Activated T-cell treated with anti-CD3 and anti-CD28 coated beads for 1 hour (primary cell): ENCODE data around the gene SORBS2.
"Not testable (repeated sequence)": the region's sequence is repeated elsewhere in the genome, so short reads cannot be mapped to it uniquely, and the experiment has no call there.

ENCODE experiments used
- DNase-seq: peaks from one replicate; pipeline ENCODE4 v3.0.0-alpha.2; 2020; ENCODE audit warnings: low read depth

SORBS2 gene

DNA sequence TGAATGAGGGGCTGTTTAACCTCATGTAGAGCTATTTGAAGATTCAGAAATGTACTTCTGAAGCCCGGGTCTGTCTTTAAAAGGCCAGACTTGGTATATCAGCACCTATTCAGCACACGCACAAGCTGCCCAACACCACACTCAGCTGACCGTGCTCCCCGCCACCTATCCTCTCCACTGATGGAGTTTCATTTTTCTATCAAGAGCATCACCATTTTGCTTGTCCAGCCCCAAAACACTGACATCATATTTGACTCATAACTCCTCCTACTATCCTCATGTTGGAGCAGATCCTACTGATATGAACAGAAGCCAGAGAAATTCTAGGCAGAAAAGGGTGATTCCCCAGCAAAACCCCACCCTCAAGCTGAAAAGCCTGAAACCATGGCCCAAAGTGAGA, 100.3 kb downstream of the SORBS2 start:
- no peak for DNase-seq

DNA sequence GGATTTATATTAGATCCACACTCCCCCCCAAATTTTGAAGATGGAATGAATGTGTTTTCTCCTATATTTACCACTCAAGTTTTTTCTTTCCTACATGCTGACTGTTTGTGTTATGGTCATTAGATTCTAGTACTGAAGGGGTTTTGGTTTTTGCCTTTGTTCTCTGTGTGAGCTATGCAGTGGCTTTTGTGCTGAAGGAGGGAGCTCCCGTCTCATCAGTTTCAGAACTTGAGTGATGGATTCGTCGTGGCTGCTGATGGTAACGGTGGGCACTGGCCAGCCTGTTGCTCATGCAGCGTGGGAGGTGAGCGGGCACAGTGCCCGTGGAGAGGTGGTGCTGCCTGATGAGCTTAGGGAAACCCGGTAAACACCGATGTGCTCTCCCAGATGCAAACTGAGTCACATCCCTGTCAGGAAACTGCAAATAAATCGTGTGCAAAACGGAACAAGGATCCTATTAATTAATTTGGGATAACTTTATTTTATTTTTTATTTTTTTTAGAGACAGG, 101.5 kb downstream of the SORBS2 start:
- DNase-seq, result no peak

DNA sequence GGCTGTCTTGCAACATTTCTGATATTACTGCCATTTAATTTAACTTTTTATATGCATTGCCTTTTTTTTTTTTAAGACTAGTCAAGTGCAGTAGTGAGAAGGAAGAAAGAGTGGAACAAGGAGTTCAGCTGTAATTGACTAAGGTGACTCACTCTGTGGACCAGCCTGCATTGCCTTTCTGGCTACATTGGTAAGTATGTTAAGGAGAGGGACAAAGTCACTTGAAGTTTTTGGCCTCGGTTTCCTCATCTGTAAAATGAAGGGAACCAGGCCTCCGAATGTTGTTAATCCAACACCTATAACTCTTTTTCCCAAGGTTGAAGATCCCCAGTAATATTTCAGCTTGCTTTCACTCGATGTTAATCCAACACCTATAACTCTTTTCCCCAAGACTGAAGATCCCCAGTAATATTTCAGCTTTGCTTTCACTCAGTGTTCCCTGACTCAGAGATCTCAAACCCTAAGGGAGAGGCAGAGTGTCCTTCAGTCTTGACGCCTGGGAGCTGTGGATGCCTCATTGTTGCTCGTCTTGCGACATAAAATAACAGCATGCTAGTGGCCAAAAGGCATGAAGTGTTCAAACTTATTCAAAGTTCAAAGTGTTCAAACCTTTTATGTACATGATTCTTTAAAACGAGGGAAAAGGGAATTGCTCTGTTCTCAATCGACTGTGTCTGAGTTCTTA, 102.0 kb downstream of the SORBS2 start:
- DNase-seq, result no peak

DNA sequence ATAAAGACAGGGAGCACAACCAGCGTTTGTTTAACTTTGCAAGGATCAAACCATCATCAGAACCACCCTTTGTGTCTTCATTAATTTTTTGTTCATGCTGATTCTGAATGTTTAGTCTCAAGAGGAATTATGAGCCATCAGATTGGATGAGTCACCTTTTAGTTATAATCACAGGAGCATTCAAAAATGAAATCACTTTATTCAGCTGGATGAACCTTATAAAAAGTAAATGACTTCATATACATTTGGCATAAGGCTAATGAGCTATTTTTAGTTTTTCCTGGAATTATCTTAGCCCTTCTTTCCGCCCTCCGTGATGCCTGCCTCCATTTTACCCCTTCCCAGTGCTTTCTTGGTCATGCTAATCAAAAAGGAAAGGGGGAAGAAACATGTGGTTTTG, 103.6 kb downstream of the SORBS2 start:
- no peak for DNase-seq

DNA sequence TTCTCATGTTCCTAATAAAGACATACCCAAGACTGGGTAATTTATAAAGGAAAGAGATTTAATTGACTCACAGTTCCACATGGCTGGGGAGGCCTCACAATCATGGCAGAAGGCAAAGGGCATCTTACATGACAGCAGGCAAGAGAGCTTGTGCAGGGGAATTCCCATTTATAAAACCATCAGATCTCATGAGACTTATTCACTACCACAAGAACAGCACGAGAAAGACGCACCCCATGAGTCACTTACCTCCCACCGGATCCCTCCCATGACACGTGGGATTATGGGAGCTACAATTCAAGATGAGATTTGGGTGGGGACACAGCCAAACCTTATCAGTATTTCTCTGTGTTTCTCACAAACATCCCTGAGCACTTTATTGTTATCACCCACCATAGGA, 104.4 kb downstream of the SORBS2 start:
- DNase-seq, result not testable (repeated sequence)

DNA sequence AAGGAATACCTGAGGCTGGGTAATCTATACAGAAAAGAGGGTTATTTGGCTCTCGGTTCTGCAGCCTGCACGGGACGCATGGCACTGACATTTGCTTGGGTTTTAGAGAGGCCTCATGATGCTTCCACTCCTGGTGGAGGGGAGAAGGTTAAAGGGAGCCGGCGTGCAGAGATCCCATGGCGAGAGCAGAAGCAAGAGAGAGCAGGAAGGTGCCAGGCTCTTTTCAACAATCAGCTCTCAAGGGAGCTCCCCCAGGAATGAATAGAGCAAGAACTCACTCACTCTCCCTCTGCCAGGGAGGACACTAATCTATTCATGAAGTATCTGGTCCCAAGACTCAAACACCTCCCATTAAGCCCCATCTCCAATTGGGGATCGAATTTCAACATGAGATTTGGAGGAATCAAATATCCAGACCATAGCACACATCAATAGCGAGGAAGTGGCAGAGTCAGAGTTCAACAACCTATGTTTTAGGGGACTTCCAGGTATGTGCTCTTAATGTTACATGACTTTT, 109.8 kb downstream of the SORBS2 start:
- no peak for DNase-seq

DNA sequence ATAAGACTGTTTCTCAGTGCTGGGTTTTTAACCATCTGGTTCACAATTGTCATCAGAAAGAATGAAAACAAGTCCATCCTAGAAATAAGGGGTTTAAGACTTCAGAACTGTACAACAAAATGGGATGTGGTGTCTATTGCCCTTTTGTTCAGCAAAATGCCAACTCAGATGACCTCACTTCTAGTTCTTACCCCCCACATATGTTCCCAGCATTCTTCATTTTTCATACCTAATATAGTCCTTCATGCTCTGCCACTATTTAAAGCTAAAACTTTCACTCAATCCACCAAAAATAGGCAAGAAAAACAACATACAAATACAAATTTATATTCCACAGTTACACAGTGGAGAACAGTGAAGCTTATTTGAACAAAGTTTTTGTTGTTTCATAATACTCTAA, 111.4 kb downstream of the SORBS2 start:
- DNase-seq, result no peak

DNA sequence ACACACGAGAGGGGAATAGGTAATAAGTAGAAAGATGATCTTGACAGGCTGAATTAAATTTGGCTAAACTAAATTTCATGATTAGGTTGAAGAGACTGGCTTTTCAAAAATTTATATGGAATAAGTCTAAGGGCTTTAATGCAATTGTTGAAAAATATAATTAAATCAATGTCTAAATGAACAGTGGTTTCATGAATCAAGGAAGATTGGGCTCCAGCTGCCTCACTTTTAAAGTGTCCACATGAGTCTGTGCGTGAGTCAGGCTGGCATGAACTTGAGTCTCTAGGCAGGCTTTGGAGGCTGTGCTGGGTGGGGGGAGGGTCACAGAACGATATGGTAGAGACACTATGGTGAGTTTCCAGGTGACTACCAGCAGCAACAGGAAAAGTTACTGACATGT, 111.9 kb downstream of the SORBS2 start:
- no peak for DNase-seq

DNA sequence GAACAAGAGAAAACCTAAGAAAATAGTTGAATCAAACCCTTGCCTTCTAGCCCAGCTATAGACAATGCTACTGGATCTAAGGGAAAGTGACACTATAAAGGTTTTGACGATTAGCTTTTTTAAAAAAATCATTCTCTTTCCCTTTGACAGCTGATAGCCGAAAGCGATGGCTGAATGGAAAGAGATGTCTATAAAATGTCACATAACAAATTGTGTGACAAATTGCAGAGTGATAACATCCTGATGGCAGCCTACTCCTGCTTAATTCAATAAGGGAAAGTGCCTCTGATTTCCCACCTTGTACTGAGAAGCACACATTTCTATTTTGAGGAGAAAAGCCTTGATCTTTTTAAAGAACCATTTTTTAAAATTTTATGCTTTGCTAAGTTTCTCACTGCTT, 114.5 kb downstream of the SORBS2 start:
- DNase-seq, result no peak

DNA sequence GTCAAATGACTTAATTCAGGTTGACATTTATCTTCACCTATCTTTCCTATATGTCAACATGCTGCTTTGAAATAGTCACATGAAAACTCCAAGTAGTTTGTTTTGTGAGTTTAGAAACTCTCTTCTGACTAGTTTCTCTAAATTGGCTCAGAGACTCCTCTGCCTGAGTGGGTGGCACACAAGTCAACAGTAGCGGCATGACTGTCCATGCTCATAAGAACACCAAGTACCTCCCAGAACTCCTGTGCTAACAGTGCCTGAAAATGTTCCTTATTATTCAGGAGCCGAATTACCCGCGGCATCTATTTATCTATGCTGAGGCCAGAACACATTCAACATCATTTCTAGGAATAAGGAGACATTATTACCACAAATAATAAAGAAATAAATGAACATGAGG, 116.3 kb downstream of the SORBS2 start:
- DNase-seq, result no peak

DNA sequence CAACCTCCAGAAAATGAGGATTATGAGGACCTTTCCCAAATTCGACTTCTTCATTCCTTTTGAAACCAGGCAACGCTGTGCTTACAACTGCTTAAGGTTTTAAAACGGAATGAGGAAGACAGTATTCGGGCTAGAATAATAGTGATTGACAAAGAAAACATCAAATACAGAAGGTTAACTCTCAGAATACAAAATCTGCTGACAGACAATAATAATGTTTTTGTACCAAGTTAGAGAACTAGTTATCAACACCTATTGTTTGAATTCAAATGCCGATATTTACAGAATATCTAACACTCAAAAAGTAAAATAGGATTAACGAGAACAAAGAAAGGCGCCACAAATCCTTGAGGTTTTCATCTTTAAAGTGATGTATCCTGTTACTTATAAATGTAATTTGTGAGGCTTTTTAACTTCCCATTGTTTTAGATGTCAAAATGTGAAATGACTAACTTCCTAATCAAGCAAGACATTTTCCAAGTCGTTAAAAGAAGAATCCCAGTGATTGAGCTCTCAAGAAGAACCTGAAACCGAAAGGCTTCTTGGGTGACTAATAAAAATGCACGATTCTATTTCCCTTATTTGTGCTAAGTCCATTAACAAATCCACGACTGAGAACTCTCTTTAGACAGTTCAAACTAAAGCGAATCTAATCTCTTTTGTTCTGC, 118.3 kb downstream of the SORBS2 start:
- no peak for DNase-seq

DNA sequence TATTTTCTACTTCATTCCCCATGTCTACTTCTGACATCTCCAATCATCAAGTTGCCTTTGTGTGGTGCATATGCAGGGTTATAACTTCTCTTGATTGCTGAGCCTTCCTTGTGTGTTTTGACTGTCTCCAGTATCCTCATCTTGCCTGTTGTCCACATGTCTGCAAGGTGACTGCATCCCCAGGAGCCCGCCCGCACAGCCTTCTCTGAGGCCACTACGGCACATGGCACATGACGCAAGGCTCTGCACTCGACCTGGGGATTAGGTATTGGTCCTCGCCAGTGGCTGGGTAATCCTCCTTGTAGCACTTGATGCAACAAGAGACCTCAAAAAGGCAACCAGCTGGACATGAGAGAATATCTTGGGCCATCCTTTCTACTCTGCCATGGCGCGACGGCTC, 122.6 kb downstream of the SORBS2 start:
- no peak for DNase-seq

DNA sequence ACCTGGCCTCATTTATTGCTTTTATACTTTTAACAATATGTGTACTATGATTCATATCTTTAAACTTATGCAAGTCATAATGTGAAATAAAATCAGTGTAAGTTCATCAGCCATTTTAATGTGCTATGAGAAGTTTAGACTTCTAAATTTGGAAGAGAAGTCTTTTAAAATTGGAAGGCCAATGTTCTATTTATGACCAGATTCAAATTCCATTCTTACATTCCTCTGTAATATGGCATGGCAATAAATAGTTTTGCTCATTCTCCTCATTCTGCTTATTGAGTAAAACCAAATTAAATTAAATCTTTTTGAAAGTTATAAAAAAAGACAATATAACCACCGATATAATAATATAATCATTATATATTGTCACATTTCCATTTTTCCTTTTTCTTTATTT, 126.2 kb downstream of the SORBS2 start:
- no peak for DNase-seq

DNA sequence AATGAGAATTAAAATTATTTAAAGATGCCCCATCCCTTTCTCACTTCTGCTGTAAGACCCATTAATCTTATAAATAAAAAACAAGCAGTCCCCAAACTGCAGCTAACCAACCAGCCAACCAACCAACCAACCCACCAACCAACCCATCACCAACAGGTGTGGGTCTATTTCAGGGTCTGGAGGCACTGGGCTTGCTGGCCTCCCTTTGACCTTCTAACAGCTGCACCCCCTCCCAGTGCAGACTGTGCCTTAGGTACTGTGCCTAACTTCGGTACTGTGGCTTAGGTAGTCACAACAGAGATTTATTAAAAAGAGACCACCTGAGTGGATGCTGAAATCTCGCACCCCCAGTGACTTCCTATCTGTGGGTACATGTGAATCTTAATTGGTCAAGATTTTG, 128.1 kb downstream of the SORBS2 start:
- no peak for DNase-seq

DNA sequence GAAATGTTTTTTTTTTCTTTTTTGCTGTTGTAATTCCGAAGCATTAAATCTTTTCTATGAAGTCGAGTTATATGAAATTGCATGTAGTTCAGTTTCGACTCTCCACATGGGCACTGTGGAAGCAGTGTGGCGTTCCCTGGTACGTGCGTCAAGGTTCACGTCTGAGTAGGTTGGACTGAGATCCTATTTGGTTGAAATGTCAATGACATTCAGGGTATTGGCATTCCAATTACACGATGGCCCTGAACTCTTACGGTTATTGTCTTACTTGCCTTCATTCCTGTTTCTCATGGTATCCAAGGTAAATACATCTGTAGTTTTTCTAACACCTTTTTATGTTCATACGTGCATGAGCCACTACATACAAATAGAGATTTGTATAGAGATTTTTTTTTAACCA, 128.8 kb downstream of the SORBS2 start:
- DNase-seq, result no peak

DNA sequence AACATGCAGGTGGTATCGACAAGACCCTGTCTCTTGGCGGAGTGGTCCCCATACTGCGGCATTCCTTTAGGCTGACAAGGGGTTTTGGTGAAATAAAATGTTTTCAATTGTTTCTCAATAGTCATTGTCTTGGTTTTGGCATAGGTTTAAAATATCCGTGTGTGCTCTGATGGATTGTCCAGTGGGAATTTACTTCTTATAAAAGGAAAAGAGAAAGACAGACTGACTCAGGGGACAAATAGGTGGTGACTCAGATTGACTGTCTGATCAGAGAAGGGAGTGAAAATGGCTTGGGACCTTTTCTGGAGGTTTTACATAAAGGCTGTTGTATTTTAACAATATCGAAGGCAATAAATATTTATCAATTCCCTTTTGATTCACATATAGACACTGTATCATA, 129.8 kb downstream of the SORBS2 start:
- DNase-seq, result no peak

DNA sequence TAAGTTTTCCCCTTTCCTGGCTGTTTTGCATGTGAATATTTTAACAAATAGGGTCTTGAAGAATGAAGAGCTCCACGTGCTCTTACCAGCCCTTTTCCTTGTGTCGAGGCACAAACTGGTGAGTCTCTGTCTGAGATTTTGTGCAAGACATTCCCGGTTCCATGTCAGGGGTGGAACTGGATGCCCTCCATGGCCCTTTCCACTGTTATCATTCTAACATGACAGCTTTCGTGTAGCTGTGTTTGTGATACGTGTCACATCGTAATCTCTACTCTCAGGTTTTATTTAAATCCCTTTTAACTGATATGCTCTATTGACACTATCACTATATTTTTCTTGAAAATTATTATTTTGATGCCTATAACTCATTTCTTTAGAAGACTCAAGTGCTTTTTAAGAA, 130.4 kb downstream of the SORBS2 start:
- no peak for DNase-seq

DNA sequence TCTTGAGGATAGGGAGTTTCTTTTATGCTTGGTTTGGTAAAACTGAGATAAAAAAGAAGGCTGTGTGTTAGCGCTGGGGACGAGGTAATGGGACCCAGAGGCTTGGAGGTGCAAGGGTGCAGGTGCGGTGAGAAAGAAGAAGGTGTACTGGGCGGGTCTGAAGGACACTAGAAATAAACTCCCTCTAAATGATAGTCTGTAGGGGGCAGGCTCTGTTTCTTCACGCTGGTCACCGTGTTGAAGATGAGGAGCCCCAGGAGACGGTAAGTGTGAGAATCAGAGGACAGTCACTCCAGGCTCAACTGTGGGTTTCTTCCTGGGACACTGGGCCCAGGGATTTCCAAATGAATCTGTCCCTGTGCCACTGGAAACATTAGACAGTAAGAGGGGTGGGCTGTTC, 131.4 kb downstream of the SORBS2 start:
- no peak for DNase-seq

DNA sequence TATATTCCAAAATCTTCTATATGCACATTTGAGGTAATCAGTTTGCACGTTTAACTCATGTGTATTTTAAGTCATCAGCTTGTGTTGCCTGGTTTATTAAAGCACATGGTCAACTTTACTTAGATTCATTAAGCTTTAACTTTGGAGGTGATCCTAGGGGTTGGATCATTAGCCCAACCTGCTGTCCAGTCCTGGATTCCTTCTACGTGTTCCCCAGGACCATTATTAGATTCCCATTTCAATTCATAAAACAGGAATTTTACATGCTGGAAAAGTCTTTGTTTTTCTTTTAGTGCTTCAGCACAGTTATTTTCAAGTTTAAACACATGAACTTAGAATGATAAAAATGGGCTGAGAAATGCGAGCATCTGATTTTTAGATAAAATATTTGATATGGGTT, 132.5 kb downstream of the SORBS2 start:
- no peak for DNase-seq

DNA sequence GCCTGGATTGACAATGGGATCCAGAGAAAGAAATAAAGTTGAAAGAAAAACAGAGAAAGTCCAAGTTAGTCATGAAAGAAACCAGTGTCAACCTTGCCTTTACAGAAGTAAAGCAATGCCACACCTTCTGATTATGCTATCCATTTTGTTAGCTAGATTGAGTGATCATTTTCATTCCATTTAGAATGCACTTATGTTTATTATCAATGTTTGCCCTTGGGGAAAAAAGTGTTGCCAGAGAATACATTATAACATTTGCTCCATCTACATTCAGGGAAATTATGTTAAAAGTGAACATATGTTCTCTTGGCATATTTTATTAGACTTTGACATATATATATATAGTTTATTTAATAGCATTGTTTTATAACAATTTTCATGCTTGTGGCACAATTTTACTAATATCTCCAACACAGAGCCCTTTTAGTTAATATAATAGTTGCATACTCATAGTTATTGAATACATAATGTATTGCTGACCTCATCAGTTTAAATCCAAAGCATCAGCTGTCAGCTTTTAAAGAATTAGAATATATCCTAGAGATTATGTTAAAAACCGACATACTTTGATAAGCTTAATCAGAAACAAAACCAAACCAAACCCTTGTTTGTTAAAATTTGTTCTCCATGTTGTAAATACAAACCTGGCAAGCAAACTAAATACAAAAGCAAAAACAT, 134.2 kb downstream of the SORBS2 start:
- no peak for DNase-seq

DNA sequence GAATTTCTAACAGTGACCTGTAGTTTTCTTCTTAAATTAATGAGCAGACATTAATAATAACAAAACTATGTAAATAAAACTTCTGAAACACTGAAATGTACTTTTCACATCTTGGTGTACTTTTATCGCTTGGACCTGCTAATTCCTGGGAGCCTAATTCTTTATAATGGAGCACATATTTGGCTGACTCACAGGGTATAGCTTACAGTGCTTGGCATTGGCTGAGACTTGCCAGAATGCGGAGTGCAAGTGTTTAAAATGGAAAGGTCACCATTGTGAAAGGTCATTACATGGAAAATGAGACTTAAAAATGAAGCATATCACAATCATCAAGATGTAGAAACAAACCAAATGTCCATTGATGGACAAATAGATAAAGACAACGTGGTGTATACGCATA, 139.4 kb downstream of the SORBS2 start:
- no peak for DNase-seq

DNA sequence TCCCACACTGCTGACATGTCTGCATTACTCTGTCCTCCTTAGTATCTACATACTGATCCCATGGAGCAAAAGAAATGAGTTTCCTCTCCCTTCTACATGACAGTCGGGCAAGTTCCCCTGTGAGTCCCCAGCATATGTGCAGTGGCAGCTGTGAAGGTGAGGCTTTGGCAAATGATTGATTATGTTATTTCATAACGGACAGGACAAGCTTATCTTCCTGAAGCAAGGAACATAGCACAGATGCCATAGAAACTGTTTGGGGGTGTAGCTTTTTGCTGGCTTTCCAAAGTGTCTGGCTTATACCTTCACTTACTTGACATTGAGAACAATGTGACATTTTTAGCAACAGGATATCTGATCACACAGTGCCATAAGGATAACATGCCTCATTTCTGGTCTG, 139.8 kb downstream of the SORBS2 start:
- no peak for DNase-seq

DNA sequence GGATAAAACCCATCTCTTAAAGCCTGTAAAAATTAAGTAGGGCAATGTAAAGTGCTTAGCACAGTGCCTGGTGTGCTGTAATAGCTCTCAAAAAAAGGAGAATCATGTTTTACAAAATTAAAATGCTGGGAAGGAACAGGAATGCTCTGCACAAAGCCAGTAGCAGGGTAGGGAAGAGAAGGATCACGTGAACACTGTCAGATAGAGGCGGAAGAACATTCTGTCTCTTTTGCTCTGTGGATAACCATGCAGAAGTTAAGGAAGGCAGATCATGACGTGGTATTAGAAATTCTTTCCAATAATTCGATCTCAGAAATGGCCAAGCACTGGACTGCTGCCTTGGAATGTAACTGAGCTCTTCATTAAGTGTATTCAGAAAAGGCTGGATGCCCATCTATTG, 140.5 kb downstream of the SORBS2 start:
- DNase-seq, result no peak
